ENCODE data around the gene RAB22A.

- TF ChIP-seq CTCF (IDR thresholded peaks at IDR 0.05; ENCODE audit: insufficient read depth, low read length): no peak
- TF ChIP-seq POLR2AphosphoS5 (IDR thresholded peaks at IDR 0.05; ENCODE audit: low read depth): no peak
- no peak for TF ChIP-seq GABPA (IDR thresholded peaks at IDR 0.05; ENCODE audit: low read depth)
- TF ChIP-seq SPI1 (IDR thresholded peaks at IDR 0.05; ENCODE audit: borderline replicate concordance, low read depth): no peak
These were observed 35.1 kb upstream of the RAB22A start for GRCh38 chr20:58274384-58274783.
